ENCODE results near the gene BICDL2. TPM values are rescaled to one million over a fixed set of nuclear protein-coding genes. Genes with fewer than 3 reads are reported as not detected.

Gene BICDL2
- polyA plus RNA-seq, 1 of the 3 experiments (the other 2 are of a cell fraction), result not detected

DNA sequence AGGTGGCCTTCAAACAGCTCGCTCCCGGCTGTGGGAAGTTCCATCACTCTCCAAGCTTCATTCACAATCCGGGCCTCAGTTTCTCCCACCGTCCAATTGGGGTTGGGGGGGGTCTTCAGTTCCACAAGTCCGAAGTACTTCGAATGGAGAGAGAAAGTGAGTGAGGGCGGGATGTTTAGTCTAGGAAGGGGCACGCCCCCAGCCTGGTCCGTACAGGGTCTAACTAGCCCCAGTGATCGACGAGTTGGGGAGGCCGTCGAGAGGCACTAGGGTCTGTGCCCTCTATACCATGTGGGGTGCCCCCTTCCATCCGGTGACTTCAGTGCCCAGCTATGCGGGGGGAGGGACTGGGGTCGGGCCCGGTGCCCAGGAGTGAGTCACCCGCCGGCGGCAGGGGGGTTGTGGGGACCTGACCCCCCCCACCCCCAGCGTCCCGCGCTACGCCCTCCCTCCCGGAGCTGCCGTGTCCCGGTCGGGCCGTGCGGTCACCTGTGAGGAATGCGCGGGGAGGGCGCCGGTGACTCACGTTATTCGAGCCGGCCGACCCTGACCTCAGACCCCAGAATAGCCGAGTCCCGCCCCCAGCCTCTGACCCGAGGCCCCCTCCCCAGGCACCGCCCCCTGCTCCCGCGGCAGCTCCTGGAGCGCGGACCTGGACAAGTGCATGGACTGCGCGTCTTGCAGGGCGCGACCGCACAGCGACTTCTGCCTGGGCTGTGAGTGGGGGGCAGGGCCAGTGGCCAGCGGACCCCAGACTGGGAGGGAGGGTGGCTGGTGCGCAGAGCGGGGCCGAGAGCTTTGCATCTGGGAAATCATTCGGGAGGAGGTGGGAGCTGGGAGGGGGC, 15.9 kb downstream of the BICDL2 start:
- peak overlapping the region; percentile 99 for H3K4me2 ChIP-seq
- H3F3A ChIP-seq (replicated peaks; ENCODE audit: insufficient read depth), result peaks cover 42% of the 10 kb centered on the region
- no peaks in the 10 kb centered on the region for H3K9me2 ChIP-seq
- peak overlapping the region; percentile 100 for H3K9ac ChIP-seq
- DNase-seq, result peak; percentile 72
- peaks cover 8% of the 10 kb centered on the region for H4K20me1 ChIP-seq (ENCODE audit: insufficient read depth)
- H3K4me3 ChIP-seq (ENCODE audit: low read depth in 2 of 2, low read length in 1 of 2), result peak overlapping the region; percentile 80 to 88
- peaks cover 6 to 16% of the 10 kb centered on the region in 2 experiments for H3K36me3 ChIP-seq (replicated peaks in 1 of 2; ENCODE audit: control insufficient read depth in 1 of 2, insufficient read depth in 2 of 2, low read length in 1 of 2)
- WGBS (ENCODE audit: low lambda C conversion rate), result 2% methylated on average over 17 of the region's 57 CpGs
- peaks cover 11% of the 10 kb centered on the region; the same call in 1 of the 2 replicates for H3K79me2 ChIP-seq (ENCODE audit: insufficient read depth)
- H3K9me3 ChIP-seq, result no peaks in the 10 kb centered on the region
- POLR2A ChIA-PET, result interaction anchor here (1.3 to 1.4 kb wide), 2 partner anchors 11 to 17 kb away, joined by 4 to 8 read pairs; no protein-coding TSS in a partner anchor
- peak; percentile 68; the same call in 1 of the 2 replicates for TF ChIP-seq MEF2A (IDR thresholded peaks at IDR 0.05; ENCODE audit: borderline replicate concordance, low read depth)
- peak; percentile 53; the same call in 1 of the 2 replicates for TF ChIP-seq TAF1 (IDR thresholded peaks at IDR 0.05; ENCODE audit: borderline replicate concordance, low read depth, low read length)
- TF ChIP-seq JUND (IDR thresholded peaks at IDR 0.05), result peak; percentile 99
- TF ChIP-seq FOXJ3 (CRISPR knock-in tag; IDR thresholded peaks at IDR 0.05), result no peak
- TF ChIP-seq, protein P1, sequence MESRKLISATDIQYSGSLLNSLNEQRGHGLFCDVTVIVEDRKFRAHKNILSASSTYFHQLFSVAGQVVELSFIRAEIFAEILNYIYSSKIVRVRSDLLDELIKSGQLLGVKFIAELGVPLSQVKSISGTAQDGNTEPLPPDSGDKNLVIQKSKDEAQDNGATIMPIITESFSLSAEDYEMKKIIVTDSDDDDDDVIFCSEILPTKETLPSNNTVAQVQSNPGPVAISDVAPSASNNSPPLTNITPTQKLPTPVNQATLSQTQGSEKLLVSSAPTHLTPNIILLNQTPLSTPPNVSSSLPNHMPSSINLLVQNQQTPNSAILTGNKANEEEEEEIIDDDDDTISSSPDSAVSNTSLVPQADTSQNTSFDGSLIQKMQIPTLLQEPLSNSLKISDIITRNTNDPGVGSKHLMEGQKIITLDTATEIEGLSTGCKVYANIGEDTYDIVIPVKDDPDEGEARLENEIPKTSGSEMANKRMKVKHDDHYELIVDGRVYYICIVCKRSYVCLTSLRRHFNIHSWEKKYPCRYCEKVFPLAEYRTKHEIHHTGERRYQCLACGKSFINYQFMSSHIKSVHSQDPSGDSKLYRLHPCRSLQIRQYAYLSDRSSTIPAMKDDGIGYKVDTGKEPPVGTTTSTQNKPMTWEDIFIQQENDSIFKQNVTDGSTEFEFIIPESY (IDR thresholded peaks at IDR 0.05; ENCODE audit: borderline replicate concordance, low read depth), result no peak
- peak; percentile 98 for TF ChIP-seq TEAD4 (IDR thresholded peaks at IDR 0.05; ENCODE audit: borderline replicate concordance, insufficient read depth)
- TF ChIP-seq EP300 (IDR thresholded peaks at IDR 0.05; ENCODE audit: borderline replicate concordance in 1 of 2, low read depth in 1 of 2, low read length in 1 of 2), result peak in 1 of 2 experiments; percentile 94; a peak in 2 of 4 replicates
- TF ChIP-seq, protein P2, sequence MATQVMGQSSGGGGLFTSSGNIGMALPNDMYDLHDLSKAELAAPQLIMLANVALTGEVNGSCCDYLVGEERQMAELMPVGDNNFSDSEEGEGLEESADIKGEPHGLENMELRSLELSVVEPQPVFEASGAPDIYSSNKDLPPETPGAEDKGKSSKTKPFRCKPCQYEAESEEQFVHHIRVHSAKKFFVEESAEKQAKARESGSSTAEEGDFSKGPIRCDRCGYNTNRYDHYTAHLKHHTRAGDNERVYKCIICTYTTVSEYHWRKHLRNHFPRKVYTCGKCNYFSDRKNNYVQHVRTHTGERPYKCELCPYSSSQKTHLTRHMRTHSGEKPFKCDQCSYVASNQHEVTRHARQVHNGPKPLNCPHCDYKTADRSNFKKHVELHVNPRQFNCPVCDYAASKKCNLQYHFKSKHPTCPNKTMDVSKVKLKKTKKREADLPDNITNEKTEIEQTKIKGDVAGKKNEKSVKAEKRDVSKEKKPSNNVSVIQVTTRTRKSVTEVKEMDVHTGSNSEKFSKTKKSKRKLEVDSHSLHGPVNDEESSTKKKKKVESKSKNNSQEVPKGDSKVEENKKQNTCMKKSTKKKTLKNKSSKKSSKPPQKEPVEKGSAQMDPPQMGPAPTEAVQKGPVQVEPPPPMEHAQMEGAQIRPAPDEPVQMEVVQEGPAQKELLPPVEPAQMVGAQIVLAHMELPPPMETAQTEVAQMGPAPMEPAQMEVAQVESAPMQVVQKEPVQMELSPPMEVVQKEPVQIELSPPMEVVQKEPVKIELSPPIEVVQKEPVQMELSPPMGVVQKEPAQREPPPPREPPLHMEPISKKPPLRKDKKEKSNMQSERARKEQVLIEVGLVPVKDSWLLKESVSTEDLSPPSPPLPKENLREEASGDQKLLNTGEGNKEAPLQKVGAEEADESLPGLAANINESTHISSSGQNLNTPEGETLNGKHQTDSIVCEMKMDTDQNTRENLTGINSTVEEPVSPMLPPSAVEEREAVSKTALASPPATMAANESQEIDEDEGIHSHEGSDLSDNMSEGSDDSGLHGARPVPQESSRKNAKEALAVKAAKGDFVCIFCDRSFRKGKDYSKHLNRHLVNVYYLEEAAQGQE (IDR thresholded peaks at IDR 0.05; ENCODE audit: low read depth, low read length), result peak; percentile 69
- peak; percentile 50 for TF ChIP-seq GABPA (IDR thresholded peaks at IDR 0.05; ENCODE audit: low read depth)
- 0 out of 2 replicates have a peak, but pooled peaks have one; percentile 47 for TF ChIP-seq FOXM1 (IDR thresholded peaks at IDR 0.05; ENCODE audit: low read depth)
- no peak for TF ChIP-seq NRF1 (IDR thresholded peaks at IDR 0.05; ENCODE audit: low read depth, low read length)
- TF ChIP-seq FOSL2 (IDR thresholded peaks at IDR 0.05; ENCODE audit: borderline replicate concordance, low read depth), result peak; percentile 98
- TF ChIP-seq TCF12 (IDR thresholded peaks at IDR 0.05), result peak; percentile 80
- TF ChIP-seq SMC3 (IDR thresholded peaks at IDR 0.05; ENCODE audit: low read depth, low read length), result no peak
- TF ChIP-seq NFIC (IDR thresholded peaks at IDR 0.05; ENCODE audit: borderline replicate concordance), result peak; percentile 100
- TF ChIP-seq, protein P3, sequence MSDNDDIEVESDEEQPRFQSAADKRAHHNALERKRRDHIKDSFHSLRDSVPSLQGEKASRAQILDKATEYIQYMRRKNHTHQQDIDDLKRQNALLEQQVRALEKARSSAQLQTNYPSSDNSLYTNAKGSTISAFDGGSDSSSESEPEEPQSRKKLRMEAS (IDR thresholded peaks at IDR 0.05; ENCODE audit: low read depth), result peak; percentile 96
- TF ChIP-seq ELF1 (IDR thresholded peaks at IDR 0.05), result peak; percentile 9; the same call in 1 of the 2 replicates
- no peak for TF ChIP-seq YY1 (IDR thresholded peaks at IDR 0.05; ENCODE audit: low read depth)
- 0 out of 2 replicates have a peak, but pooled peaks have one; percentile 45 for TF ChIP-seq POLR2AphosphoS5 (IDR thresholded peaks at IDR 0.05; ENCODE audit: low read depth, low read length)
- peak; percentile 98 for TF ChIP-seq RXRA (IDR thresholded peaks at IDR 0.05; ENCODE audit: borderline replicate concordance, low read depth)
- TF ChIP-seq RAD21 (IDR thresholded peaks at IDR 0.05; ENCODE audit: low read length), result no peak
- TF ChIP-seq CHD2 (IDR thresholded peaks at IDR 0.05; ENCODE audit: low read length, partially characterized antibody), result peak; percentile 11
- TF ChIP-seq, protein P4, sequence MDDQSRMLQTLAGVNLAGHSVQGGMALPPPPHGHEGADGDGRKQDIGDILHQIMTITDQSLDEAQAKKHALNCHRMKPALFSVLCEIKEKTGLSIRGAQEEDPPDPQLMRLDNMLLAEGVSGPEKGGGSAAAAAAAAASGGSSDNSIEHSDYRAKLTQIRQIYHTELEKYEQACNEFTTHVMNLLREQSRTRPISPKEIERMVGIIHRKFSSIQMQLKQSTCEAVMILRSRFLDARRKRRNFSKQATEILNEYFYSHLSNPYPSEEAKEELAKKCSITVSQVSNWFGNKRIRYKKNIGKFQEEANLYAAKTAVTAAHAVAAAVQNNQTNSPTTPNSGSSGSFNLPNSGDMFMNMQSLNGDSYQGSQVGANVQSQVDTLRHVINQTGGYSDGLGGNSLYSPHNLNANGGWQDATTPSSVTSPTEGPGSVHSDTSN (IDR thresholded peaks at IDR 0.05), result peak; percentile 77
- peak; percentile 27; the same call in 1 of the 2 replicates for TF ChIP-seq SIN3A (IDR thresholded peaks at IDR 0.05; ENCODE audit: borderline replicate concordance, low read depth, low read length)
- no peak overlapping the region for H2AFZ ChIP-seq (ENCODE audit: low read depth)
- peak overlapping the region; percentile 87 to 99 for H3K27ac ChIP-seq (ENCODE audit: low read depth in 2 of 2, low read length in 1 of 2)
- CTCF ChIA-PET, result interaction anchor here (0.9 to 8.5 kb wide), 9 partner anchors 9 to 153 kb away, joined by 3 to 111 read pairs (median 3); partner anchors contain the start of gene CLDN9
- H3K4me1 ChIP-seq (ENCODE audit: control insufficient read depth in 1 of 2, insufficient read depth in 2 of 2, low read depth in 1 of 2, low read length in 1 of 2), result peaks cover 8 to 33% of the 10 kb centered on the region in 2 experiments; a peak in 3 of 4 replicates
- no peaks in the 10 kb centered on the region for H3K27me3 ChIP-seq (ENCODE audit: insufficient read depth)

Data from SK-N-SH (cell line).